NCI-H82 treated with DMSO at 0.1 percent for 48 hours (cell line): ENCODE data around the gene SCARB1.
"Not testable (repeated sequence)": the region's sequence is repeated elsewhere in the genome, so short reads cannot be mapped to it uniquely, and the experiment has no call there.

Experiments
- DNase-seq: peaks from one replicate; lab custom pipeline; 2025; ENCODE audit not compliant: unreplicated experiment; lab: John Stamatoyannopoulos, UW

Gene SCARB1

GRCh38 chr12:124884587-124885438 lies 21.1 kb upstream of the SCARB1 start:
- peak; percentile 15 for DNase-seq

DNA sequence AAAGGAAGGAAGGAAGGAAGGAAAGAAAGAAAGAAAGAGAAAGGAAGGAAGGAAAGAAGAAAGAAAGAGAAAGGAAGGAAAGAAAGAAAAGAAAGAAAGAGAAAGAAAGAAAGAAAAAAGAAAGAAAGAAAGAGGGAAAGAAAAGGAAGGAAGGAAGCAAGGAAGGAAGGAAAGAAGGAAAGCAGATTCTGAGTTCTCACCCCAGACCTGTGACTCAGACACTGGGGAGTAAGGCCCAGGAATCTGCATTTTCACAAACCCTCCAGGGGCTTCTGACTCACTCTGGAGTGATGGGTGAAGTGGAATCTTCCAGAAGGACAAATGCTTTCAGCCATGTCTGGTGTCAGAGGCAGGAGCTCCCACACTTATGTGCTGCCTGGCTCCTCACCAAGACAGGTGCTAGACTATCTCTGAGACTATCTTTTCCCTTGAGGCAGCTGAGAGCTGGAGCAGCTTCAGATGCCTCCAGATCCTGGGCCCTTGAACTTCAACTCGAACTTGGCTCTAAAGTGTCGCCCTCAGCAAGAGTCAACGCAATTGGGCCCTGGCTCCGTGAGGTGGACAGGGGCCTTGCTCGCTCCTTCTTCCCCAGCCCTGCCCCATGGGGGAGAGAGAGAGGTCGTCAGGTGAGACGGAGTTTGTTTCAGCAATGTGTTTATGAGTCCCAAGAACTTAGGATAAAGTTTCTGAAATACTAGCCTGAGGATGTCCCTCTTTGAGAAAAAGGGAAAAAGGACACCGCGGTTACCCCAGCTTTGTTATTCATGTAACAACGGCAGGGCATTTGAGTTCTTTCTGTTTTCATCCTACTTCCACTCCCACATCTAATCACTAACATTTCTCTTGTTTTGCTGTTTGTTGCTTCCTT lies 19.8 kb upstream of the SCARB1 start:
- no peak for DNase-seq

DNA sequence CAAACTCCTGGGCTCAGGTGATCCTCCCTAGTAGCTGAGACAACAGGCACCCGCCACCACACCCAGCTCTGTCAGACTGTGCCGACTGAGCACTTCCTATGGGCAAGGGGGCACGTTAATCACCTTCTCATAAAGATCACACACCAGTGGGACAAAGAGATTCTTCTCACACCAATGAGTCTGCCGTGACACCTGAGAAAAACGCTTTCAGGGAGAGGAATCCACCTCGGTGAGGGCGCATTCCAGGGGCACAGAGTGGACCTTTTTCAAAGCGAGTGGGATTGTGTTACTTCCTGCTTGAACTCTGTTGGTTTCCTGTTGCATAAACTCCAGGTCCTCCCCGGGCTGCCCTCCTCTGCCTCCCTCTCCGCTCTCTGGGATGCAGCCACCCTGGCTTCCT lies 17.5 kb upstream of the SCARB1 start:
- no peak for DNase-seq

DNA sequence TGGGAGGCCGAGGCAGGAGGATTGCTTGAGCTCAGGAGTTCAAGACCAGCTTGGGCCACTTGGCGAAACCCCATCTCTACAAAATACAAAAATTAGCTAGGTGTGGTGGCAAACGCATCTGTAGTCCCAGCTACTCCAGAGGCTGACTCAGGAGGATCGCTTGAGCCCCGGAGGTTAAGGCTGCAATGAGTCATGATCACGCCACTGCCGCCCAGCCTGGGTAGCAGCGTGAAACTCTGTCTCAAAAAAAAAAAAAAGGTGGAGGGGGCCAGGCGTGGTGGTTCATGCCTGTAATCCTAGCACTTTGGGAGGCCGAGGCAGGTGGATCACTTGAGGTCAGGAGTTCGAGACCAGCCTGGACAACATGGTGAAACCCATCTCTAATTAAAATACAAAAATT lies 16.7 kb upstream of the SCARB1 start:
- DNase-seq, result not testable (repeated sequence)

GRCh38 chr12:124878795-124879516 lies 15.3 kb upstream of the SCARB1 start:
- DNase-seq, result no peak

GRCh38 chr12:124877423-124877822 lies 13.8 kb upstream of the SCARB1 start:
- no peak for DNase-seq

DNA sequence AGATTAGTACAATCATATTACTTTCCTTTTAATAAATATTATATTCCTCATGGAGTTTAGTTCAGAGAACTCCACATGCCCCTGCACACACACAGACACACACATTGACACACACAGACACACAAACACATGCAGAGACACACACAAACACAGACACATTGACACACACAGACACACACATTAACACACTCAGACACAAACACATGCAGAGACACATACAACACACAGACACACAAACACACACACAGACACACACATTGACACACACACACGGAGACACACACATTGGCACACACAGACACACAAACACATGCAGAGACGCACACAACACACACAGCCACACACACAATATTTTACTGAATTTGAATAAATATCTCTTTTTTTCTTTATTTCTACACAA lies 12.5 kb upstream of the SCARB1 start:
- DNase-seq, result no peak

GRCh38 chr12:124875803-124876132 lies 12.1 kb upstream of the SCARB1 start:
- no peak for DNase-seq

DNA sequence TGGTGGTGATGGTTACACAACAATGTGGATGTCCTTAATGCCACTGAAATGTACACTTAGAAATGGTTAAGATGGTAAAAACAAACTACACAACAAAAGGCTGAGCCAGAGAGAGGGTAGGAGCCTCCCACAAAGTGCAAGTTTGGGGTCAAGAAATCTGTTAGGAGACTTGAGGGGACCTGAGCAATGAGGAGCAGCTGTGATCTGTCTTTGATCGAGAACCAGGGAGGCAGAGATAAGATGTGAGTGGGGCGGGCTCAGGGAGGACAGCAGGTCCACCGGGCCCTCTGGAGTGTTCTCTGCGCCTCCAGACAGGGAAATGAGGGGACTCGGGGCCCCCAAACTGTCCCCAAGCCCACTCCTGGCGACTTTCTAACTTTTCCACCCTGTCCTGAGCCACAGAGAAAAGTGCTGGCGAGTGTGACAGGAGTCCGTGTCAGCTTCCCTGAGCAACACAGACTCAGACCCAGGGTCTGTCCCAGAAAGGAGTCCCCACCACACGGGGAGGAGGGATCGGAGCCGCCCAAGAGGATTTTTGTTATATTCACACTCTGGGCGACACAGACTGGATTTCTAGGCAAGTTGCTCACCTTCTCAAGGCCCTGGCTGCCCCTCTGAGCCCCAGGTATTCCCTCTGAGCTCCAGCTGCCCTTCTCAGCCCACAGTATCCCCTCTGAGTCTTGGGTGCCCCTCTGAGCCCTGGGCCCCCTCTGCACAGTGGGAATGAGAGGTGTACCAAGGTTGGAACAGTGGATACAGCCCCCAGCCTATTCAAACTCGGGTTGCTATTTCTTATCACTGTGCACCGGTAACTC lies 11.5 kb upstream of the SCARB1 start:
- DNase-seq, result no peak

DNA sequence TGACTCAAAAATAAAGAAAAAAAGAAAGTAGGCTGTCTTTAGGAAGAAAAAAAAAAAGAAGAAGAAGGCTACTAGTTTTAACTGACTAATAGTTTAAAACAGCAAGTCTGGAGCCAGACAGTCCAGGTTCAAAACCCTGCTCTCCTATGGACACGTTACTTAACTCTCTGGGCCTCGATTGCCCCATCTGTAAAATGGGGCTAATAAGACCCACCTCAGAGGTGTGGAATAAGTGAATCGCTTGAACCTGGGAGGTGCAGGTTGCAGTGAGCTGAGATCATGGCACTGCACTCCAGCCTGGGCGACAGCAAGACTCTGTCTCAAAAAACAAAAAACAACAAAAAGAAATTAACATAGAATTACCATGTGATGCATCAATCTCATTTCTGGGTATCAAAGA lies 10.5 kb upstream of the SCARB1 start:
- no peak for DNase-seq

- DNase-seq, result peak; percentile 39
Observed at GRCh38 chr12:124872068-124872719, 8.5 kb upstream of the SCARB1 start.

DNA sequence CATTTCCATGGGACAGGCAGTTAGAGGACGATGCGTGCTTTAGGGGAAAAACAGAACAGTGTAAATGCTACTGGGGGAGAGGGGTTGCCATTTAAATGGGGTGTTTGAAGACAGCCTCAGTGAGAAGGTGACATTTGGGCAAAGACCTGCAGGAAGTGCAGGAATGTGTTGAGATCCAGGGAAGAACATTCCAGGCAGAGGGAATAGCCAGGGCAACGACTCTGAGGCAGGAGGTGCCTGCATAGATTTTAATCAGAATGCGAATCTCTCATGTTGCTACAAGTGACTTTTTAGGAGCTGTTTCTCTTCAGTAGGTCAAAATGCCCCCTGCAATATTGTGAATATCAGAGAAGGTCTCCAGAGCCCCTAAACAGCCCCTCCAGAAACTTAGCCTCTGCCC lies 7.6 kb upstream of the SCARB1 start:
- no peak for DNase-seq

GRCh38 chr12:124870515-124870914 lies 6.9 kb upstream of the SCARB1 start:
- no peak for DNase-seq

GRCh38 chr12:124869059-124869665 lies 5.5 kb upstream of the SCARB1 start:
- no peak for DNase-seq

DNA sequence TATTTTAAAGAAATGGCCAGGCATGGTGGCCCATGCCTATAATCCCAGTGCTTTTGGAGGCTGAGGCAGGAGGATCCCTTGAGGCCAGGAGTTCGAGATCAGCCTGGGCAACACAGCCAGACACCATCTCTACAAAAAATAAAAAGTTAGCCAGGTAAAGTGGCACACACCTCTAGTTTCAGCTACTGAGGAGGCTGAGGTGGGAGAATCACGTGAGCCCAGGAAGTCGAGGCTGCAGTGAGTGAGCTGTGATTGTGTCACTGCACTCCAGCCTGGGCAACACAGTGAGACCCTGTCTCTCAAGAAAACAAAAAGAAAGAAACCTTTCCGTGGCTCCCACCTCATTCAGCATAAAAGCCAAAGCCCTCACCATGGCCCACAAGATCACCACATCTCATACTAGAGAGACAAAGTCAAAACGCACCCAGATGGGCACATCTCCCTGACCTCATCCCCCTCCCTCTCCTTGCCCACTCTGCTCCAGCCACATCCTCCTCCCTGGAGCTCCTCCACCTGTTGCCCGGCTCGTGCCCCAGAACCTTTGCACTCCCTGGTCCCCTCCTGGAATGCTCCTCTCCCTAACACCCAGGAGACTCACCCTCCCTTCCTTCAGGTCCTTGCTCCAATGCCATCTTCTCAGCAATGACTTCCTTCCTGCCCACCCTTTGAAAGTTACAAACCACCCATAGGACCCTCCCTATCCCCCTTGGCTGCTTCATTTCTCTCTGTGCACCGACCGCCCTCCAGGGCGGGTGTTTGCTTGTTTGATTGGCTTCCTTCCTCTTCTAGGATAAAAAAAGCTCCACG lies 4.8 kb upstream of the SCARB1 start:
- no peak for DNase-seq

DNA sequence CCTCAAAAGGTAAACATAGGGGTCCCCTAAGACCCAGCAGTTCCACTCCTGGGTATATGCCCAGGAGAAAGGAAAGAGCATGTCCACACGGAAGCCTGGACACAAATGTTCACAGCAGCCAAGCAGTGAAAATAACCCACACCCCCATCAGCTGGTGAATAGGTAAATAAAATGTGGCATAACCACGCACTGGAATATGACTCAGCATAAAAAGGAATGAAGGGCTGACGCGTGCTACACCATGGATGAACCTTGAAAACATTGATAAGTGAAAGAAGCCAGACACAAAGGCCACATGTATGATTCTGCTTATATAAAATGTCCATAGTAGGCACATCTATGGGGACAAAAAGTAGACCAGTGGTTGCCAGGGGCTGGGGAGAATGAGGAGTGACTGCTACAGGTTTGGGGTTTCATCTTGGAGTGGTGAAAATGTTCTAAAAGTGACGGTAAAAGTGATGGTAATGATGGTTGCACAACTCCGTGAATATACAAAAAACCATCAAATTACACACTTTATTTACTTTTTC lies 3.8 kb upstream of the SCARB1 start:
- DNase-seq, result no peak

DNA sequence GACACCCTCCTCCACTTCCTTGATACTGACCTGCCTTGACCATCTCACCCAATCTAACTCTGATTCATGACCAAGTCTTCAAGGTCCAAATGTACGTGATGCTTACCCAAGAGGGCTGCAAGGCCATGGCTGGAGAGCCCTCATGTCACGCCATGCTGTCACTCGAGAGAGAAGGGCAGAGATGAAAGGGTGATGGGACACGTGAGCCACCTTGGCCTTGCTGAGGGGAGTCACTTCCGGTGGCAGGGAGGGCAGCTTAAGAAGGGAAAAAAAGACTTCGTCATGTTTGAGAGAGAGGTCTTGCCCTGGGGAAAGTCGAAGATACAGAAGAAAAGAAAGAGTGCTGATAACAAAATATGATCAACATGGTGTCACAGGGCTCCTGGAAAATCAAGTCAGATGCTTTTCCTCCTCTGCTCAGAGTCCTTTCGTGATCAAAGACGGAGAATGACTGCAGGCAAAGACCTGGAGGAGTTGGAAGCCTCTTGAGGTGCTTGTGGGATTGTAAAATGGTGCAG lies 3.3 kb upstream of the SCARB1 start:
- no peak for DNase-seq

GRCh38 chr12:124866195-124866882 lies 2.7 kb upstream of the SCARB1 start:
- DNase-seq, result no peak
